ENCODE data around the gene CHRM4. TPM values are rescaled to one million over a fixed set of nuclear protein-coding genes. Genes with fewer than 3 reads are reported as not detected.
A peak's percentile ranks its signal among the peaks of the same experiment; 100 is the strongest.
"Not testable (repeated sequence)": the region's sequence is repeated elsewhere in the genome, so short reads cannot be mapped to it uniquely, and the experiment has no call there.

CHRM4 gene
- total RNA-seq, 1 donor from 2014 or later: 0.37 TPM

DNA sequence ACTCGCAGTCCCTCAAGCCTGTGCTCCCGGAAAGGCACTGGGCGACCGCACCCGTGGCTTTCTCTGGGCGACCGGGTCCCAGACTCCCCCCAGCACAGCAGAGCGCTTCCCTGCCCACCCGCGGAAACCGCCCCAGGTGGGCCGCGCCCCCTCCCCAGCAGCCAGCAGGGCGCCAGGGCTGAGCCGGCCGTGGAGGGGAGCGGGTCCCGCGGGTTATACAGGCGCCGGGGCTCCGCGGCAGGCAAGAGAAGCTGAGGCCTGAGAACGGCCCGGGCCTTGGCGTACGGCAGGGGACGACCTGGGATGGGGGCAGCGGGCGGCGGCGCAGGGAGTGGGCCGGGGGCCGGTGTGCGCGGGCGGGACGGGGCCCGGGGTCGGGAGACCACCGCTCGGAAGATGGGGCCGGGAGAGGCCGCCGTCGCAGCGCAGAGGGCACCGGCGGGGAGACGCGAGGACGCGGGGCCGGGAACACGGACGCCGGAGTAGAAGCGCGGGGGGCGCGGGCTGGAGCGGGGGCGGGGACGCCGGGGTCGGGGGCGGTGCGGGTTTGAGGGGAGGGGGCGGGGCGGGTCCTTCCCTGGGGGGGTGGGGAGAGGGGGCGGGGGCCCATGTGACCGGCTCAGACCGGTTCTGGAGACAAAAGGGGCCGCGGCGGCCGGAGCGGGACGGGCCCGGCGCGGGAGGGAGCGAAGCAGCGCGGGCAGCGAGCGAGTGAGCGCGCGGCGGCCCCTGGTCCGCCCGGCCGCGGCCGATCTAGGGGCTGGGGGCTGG, 10.3 kb downstream of the CHRM4 start, which contains the start of gene MDK:
Gene MDK, plus strand, starts transcription at position 622 of the 771 bp plus-strand sequence. CDS start 389 bp downstream, outside the sequence.
- peaks cover 18% of the 10 kb centered on the region for H3K27me3 Mint-ChIP-seq (ENCODE audit: low read depth)
- peak within 1 kb of the TSS; percentile 91 for H3K4me3 Mint-ChIP-seq
- peak; percentile 56 for DNase-seq (ENCODE audit: low read depth, low spot score)
- H3K27ac Mint-ChIP-seq (ENCODE audit: unreplicated experiment): peak within 1 kb of the TSS; percentile 96
- TF ChIP-seq, protein P1, sequence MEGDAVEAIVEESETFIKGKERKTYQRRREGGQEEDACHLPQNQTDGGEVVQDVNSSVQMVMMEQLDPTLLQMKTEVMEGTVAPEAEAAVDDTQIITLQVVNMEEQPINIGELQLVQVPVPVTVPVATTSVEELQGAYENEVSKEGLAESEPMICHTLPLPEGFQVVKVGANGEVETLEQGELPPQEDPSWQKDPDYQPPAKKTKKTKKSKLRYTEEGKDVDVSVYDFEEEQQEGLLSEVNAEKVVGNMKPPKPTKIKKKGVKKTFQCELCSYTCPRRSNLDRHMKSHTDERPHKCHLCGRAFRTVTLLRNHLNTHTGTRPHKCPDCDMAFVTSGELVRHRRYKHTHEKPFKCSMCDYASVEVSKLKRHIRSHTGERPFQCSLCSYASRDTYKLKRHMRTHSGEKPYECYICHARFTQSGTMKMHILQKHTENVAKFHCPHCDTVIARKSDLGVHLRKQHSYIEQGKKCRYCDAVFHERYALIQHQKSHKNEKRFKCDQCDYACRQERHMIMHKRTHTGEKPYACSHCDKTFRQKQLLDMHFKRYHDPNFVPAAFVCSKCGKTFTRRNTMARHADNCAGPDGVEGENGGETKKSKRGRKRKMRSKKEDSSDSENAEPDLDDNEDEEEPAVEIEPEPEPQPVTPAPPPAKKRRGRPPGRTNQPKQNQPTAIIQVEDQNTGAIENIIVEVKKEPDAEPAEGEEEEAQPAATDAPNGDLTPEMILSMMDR (conservative IDR thresholded peaks at IDR 0.05): no peak
- no peaks in the 10 kb centered on the region for H3K9me3 Mint-ChIP-seq
- peaks cover 2% of the 10 kb centered on the region for H3K36me3 Mint-ChIP-seq (ENCODE audit: low read depth)
- peaks cover 24% of the 10 kb centered on the region for H3K4me1 Mint-ChIP-seq

- Mint-ChIP-seq H3K9me3 (no peaks in the 10 kb centered on the region), H3K4me1 (peaks cover 24% of the 10 kb centered on the region), H3K36me3 (ENCODE audit: low read depth) (peaks cover 2% of the 10 kb centered on the region), H3K4me3 (peak overlapping the region; percentile 91), H3K27me3 (ENCODE audit: low read depth) (peaks cover 11% of the 10 kb centered on the region), H3K27ac (ENCODE audit: unreplicated experiment) (peak overlapping the region; percentile 96)
- DNase-seq (ENCODE audit: low read depth, low spot score): peak; percentile 70
- TF ChIP-seq, protein P1 (conservative IDR thresholded peaks at IDR 0.05): no peak
Observed at GRCh38 chr11:46380340-46381047, 11.1 kb downstream of the CHRM4 start.

DNA sequence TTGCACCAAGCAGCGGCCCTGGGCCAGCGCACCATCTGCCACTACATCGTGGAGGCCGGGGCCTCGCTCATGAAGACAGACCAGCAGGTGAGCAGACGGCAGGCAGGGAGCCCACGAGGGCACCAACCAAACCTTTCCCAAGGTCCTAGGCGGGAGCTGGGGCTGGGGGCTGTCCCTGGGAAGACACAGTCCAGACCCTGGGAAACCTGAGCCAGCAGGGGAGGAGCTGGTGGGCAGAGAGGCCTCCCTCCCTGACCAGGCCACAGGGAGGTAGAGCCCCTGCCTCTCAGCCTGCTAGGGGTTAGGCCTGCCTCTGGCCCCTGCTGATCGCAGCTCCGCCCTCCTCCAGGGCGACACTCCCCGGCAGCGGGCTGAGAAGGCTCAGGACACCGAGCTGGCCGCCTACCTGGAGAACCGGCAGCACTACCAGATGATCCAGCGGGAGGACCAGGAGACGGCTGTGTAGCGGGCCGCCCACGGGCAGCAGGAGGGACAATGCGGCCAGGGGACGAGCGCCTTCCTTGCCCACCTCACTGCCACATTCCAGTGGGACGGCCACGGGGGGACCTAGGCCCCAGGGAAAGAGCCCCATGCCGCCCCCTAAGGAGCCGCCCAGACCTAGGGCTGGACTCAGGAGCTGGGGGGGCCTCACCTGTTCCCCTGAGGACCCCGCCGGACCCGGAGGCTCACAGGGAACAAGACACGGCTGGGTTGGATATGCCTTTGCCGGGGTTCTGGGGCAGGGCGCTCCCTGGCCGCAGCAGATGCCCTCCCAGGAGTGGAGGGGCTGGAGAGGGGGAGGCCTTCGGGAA, 11.9 kb downstream of the CHRM4 start:
- H3K4me3 Mint-ChIP-seq: peak overlapping the region; percentile 92
- H3K9me3 Mint-ChIP-seq; H3K36me3 Mint-ChIP-seq (ENCODE audit: low read depth); H3K27me3 Mint-ChIP-seq (ENCODE audit: low read depth): not testable (repeated sequence)
- H3K27ac Mint-ChIP-seq (ENCODE audit: unreplicated experiment): peak overlapping the region; percentile 92
- peak; percentile 59 for DNase-seq (ENCODE audit: low read depth, low spot score)
- H3K4me1 Mint-ChIP-seq: peaks cover 20% of the 10 kb centered on the region

DNA sequence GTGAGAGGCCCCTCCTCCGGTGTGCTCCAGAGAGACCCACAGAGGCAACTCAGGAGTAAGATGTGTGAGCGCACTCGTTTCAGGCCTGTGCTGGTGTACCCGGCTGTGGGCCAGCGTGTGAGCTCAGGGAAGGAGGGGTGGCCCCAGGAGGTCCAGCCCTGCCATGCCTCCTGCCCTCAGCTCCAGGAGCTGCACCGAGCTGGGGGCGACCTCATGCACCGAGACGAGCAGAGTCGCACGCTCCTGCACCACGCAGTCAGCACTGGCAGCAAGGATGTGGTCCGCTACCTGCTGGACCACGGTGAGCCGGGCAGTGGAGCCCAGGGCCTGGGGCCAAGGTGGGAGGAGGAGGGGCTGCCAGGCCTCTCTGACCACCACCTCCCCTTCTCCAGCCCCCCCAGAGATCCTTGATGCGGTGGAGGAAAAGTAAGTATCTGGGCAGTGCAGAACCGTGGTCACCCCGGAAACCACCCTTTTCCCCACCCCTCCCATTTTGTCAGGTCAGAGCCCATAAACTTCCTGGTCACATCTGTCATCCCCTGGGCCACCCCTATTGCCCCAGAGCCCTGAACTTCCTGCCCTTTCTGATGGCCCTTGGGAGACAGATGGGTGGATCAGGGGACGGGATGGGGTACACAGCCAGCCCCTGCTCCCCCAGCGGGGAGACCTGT, 12.6 kb downstream of the CHRM4 start:
- no peak for DNase-seq (ENCODE audit: low read depth, low spot score)
- H3K4me1 Mint-ChIP-seq: peaks cover 20% of the 10 kb centered on the region
- peaks cover 2% of the 10 kb centered on the region for H3K36me3 Mint-ChIP-seq (ENCODE audit: low read depth)
- peaks cover 6% of the 10 kb centered on the region for H3K27me3 Mint-ChIP-seq (ENCODE audit: low read depth)
- H3K9me3 Mint-ChIP-seq: no peaks in the 10 kb centered on the region
- peak overlapping the region; percentile 92 for H3K27ac Mint-ChIP-seq (ENCODE audit: unreplicated experiment)
- TF ChIP-seq, protein P1 (conservative IDR thresholded peaks at IDR 0.05): no peak
- peak overlapping the region; percentile 92 for H3K4me3 Mint-ChIP-seq

- H3K36me3 Mint-ChIP-seq (ENCODE audit: low read depth): peaks cover under 1% of the 10 kb centered on the region
- H3K27me3 Mint-ChIP-seq (ENCODE audit: low read depth): peaks cover 5% of the 10 kb centered on the region
- H3K9me3 Mint-ChIP-seq: no peaks in the 10 kb centered on the region
- peaks cover 17% of the 10 kb centered on the region for H3K4me1 Mint-ChIP-seq
- TF ChIP-seq, protein P1 (conservative IDR thresholded peaks at IDR 0.05): no peak
- H3K4me3 Mint-ChIP-seq: no peak overlapping the region
- DNase-seq (ENCODE audit: low read depth, low spot score): no peak
- no peak overlapping the region for H3K27ac Mint-ChIP-seq (ENCODE audit: unreplicated experiment)
Observed at GRCh38 chr11:46378296-46378695, 13.3 kb downstream of the CHRM4 start.
